GM10266 (cell line): ENCODE results near the gene SLC6A16.
"Not testable (repeated sequence)": the region's sequence is repeated elsewhere in the genome, so short reads cannot be mapped to it uniquely, and the experiment has no call there.

Experiments used
- DNase-seq: peaks from one replicate; pipeline ENCODE4 v3.0.0; 2012; ENCODE audit errors: extremely low spot score
- CTCF ChIP-seq: IDR thresholded peaks from 2 replicates; pipeline ENCODE4 v1.5.1; 2012; ENCODE audit warnings: mild to moderate bottlenecking, low read depth; ENCODE audit not compliant: control insufficient read depth, insufficient read depth; ENCODE audit errors: missing control alignments

SLC6A16 gene

GRCh38 chr19:49333418-49333805 lies 8.4 kb upstream of the SLC6A16 start:
- DNase-seq: no peak
- no peak for TF ChIP-seq CTCF

- not testable (repeated sequence) for DNase-seq
These were observed 7.9 kb upstream of the SLC6A16 start for GRCh38 chr19:49332691-49333417.

GRCh38 chr19:49331616-49332055 lies 6.6 kb upstream of the SLC6A16 start:
- DNase-seq: peak; percentile 76
- TF ChIP-seq CTCF: no peak

GRCh38 chr19:49331187-49331586 lies 6.2 kb upstream of the SLC6A16 start:
- DNase-seq: not testable (repeated sequence)

- no peak for TF ChIP-seq CTCF
- DNase-seq: no peak
These were observed 3.8 kb upstream of the SLC6A16 start for GRCh38 chr19:49328741-49329140.

GRCh38 chr19:49327878-49328544 lies 3.0 kb upstream of the SLC6A16 start:
- DNase-seq: peak; percentile 70

GRCh38 chr19:49326165-49326704 lies 1.2 kb upstream of the SLC6A16 start:
- TF ChIP-seq CTCF: no peak
- peak; percentile 81 for DNase-seq

More at GRCh38 chr19:49327878-49328544, 3.0 kb upstream of the SLC6A16 start:
- peak; percentile 58 for TF ChIP-seq CTCF

- not testable (repeated sequence) for DNase-seq
These were observed 765 bp upstream of the SLC6A16 start for GRCh38 chr19:49325756-49326155.

- no peak for TF ChIP-seq CTCF
- no peak for DNase-seq
These were observed 6.7 kb downstream of the SLC6A16 start for GRCh38 chr19:49318296-49318695.
